Dedifferentiated amniotic fluid mesenchymal stem cell (primary cell): ENCODE results near the gene PTPRD.
"Not testable (repeated sequence)": the region's sequence is repeated elsewhere in the genome, so short reads cannot be mapped to it uniquely, and the experiment has no call there.

Experiments used
- DNase-seq: peaks from one replicate; pipeline ENCODE4 v3.0.0-alpha.2; 2016; ENCODE audit errors: extremely low spot score

The PTPRD gene

DNA sequence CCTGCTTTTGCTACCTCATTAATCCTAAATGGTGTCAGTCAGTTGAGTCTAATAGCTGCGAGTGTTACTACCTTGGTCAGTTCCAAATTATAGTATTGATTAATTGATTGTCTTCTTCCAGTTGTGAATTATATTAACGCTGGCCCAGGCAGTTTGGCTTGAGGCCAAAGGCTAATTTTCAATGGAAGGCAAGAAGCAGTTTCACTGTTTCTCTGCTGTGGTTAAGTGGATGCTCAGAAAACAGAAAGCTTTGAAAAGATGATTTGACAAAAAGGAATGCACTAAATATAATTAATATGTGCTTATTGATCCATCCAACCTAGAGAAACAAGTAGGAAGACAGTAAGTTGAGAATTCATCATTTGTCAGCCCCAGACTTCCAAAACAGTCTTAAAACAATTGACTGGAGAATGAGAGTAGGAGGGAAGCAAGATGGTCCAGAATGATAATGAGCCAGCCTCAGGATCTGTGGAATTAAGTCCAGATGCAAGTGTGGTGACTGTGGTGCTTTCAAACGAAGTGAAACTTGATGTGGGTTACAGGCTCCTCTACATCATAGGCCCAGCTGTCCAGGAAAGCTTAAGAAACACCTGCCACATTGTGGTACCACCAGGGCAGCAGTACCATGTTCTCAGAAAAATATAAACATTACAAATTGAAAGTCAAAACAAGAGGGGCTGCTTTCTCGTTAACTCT is 1442.2 kb downstream of the PTPRD start:
- no peak for DNase-seq

- DNase-seq, result no peak
These were observed 1470.8 kb downstream of the PTPRD start for GRCh38 chr9:9142001-9142400.

GRCh38 chr9:9133526-9133925 is 1479.3 kb downstream of the PTPRD start:
- DNase-seq, result no peak

- DNase-seq, result no peak
These were observed 1488.2 kb downstream of the PTPRD start for GRCh38 chr9:9124616-9125015.

DNA sequence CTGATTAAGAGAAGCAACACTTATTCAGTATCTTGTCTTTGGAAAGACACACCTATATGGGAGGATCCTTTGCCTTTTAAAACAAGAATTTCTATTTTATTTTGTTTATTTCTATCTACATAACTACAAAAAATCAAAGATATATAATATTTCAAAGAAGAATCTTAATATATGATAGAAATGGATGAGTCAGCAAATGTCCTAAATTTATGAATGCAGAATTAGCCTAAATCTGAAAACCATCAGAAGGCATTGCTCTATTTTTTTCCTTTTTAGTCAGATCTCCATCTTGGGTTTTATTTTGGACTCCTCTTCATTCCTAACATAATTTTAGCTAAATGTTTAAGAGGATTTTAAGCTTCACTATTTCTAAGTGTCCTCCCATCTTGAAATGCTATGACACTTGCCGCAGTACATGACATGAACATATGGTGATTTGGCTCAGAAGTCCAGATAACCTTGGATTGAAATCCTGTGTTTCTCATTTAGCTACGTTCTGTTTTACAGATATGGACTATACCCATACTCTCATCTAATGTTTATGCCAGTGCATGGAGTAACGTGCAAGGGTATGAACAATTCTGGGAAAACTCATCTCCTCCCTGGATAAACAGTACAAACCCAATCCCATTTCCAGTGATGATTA is 1490.4 kb downstream of the PTPRD start:
- no peak for DNase-seq

DNA sequence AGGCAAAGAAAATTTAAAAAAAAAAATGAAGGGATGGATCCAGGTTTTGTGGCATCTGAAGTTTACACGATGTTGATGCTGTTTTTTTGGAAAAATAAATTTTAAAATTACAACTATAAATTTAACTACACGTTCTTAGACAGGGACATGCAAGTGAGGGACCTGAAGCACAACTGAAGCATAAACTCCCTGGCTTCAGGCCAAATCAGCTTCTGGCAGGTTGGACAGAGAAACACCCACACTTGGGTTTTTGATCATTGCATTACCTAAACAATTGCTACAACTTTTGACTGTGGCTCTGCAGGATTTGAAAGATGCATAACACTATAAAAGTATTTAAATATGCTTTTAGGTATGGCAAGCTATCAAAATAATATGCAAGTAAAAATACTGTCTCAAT is 1494.9 kb downstream of the PTPRD start:
- DNase-seq, result no peak

- no peak for DNase-seq
These were observed 1500.6 kb downstream of the PTPRD start for GRCh38 chr9:9112001-9112720.

DNA sequence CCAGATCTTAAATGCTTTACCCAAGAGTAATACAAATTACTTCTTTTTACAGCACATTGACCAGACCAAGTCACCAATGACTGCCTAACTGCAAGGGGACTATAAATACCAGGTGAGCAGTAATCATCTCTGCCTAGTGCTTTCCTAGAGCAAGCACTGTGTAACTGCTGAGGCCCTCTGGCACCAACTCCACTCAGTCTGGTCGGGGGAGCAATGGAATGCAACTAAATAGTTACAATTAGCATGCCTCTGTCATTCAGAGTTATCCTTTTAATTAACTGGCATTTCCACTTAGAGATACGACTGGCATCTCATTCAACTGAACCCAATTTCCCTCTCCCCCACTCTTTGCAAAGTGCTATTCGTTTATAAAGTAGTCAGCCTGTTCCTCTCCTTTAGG is 1504.2 kb downstream of the PTPRD start:
- no peak for DNase-seq

DNA sequence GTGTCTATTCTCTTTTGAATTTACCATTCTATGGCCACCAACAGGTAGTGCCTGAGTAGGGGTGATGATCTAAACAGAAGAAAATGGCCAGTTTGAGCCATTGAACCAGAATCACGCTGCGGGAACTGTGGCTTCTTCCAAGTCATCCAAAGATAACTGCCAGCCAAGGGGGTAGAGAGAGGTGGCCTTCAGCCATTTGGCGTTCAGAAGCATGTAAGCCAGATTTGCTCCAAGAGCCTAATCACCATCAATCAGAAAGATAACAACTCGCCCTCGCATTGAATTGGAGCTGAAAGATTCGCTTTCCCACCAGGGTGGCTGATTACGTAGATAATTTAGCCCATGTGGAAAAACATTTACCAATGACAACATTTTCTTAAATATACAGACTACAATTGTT is 1510.5 kb downstream of the PTPRD start:
- DNase-seq, result no peak

- no peak for DNase-seq
These were observed 1512.7 kb downstream of the PTPRD start for GRCh38 chr9:9100070-9100469.

DNA sequence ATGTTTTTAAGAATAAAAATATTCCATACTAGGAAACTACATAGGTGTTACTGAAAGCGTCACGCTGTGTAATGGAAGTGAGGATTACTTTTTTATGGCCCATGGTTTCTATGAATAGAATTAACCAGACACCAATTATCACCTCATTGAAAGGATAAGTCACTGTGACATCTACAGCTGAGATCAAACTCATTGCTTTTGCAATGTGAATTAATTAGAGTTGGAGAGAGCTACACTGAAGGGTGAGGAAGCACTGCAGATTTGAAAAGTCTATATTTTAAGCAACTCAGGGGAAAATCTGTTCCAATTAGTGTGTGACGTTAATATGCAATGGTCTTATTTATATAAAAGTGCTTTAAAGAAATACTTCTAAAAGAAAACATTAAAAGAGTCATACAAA is 1513.2 kb downstream of the PTPRD start:
- DNase-seq, result no peak

GRCh38 chr9:9097254-9097653 is 1515.5 kb downstream of the PTPRD start:
- DNase-seq, result not testable (repeated sequence)

DNA sequence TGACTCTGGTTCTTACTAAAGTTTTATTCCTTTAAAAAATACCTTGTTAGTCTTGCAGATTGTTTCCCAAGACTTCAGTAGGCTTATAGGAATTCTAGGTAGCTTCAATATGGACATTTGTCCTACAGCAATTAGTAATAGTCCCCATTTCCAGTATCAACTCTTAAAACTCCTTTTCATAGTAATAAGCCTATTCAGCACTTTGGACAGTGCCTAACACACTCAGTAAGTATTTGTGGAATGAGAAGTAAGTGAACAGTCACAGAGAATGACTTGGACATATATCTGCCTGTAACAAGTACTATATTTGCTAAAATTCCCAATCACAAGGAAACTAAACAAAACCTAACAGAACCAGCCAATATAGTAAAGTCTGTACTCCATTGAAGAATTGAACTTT is 1521.4 kb downstream of the PTPRD start:
- DNase-seq, result no peak

DNA sequence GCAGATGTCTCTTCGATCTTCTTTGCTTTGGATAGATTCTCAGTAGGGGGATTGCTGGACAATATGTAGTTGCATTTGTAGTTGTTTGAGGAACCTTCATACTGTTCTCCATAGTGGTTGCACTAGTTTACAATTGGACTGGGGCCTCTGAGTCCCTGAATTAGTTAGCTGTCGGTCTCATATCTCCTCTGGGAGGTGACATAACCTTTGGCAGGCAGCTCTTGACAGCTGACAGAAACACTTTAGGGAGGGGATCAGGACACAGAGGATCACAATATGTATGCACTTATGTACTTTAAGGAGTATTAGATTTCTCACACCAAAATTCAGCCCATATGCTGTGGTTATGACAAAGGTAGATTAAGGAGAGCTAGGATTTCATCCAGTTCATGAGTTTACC is 1533.3 kb downstream of the PTPRD start:
- DNase-seq, result no peak

DNA sequence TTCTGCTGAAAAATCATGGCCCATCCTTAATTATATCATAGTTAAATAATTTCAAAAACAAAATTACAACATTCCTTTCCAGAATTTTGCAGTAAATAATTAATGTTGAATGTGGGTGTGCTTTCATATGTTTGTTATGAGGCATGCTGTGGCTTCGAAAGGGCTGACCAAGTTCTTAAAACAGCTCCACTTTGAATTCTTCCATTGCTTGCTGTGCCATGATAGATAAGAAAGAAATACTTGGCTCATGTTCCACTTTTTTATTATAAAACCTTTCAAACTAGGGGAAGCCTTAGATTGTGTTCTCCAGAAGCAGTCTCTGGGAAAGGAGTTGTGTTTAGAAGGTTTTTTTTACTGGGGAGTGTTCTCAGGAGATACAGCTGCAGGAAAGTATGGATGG is 1534.5 kb downstream of the PTPRD start:
- DNase-seq, result no peak

- DNase-seq, result no peak
These were observed 1551.2 kb downstream of the PTPRD start for GRCh38 chr9:9061627-9062026.

- DNase-seq, result no peak
These were observed 1558.3 kb downstream of the PTPRD start for GRCh38 chr9:9054354-9054992.

- DNase-seq, result no peak
These were observed 1567.2 kb downstream of the PTPRD start for GRCh38 chr9:9045572-9045971.

- no peak for DNase-seq
These were observed 1567.7 kb downstream of the PTPRD start for GRCh38 chr9:9045072-9045471.

DNA sequence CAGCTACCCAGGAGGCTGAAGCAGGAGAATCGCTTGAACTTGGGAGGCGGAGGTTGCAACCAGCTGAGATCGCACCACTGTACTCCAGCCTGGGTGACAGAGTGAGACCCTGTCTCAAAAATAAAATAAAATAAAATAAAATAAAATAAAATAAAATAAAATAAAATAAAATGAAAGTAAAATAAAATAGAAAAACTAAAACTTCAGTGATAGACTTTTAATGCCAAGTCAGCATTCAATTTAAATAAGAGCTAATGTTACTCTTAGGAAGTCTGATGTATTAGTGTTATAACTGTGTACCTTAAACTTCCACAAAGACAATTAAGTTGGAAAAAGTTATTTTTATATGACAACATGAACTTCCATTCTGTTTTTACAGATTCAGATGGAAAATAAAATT is 1569.0 kb downstream of the PTPRD start:
- DNase-seq, result not testable (repeated sequence)

- no peak for DNase-seq
These were observed 1571.0 kb downstream of the PTPRD start for GRCh38 chr9:9041756-9042155.

DNA sequence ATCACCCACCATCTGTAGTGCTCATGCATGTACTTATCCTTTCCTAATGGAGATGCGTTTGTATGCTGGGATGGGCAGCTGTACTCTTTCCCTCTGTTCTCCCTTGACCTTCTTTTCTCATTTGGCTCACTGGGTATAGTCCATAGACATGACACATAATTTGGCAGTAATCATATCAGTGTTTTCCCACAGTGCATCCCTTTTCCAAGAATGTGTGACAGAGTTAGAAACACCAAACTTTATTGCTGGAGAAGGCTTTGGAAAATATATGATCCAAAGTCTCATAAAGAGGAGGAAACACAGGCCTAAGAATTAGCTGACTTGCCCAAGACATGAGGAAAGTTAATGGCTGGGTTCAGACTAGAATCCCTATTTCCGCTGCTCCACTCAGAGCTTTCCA is 1579.8 kb downstream of the PTPRD start:
- DNase-seq, result no peak

- no peak for DNase-seq
These were observed 1596.2 kb downstream of the PTPRD start for GRCh38 chr9:9016597-9016996.
